ENCODE measurements around the gene ELP5. TPM values are rescaled to one million over a fixed set of nuclear protein-coding genes. Genes with fewer than 3 reads are reported as not detected.
A peak's percentile ranks its signal among the peaks of the same experiment; 100 is the strongest.

The ELP5 gene
- polyA plus RNA-seq, 3 donors: 36.1 to 49.5 (median 44.1) TPM

GRCh38 chr17:7218758-7219157 lies 33.3 kb upstream of the ELP5 start:
- Histone ChIP-seq H3K9ac (ENCODE audit: insufficient read depth, low read length, poor library complexity, severe bottlenecking) (no peak overlapping the region), H3K27ac (ENCODE audit: low read depth in 1 of 2, low read length in 2 of 2) (no peak overlapping the region), H4K20me1 (ENCODE audit: insufficient read depth, low read length) (peaks cover 41% of the 10 kb centered on the region), H3K36me3 (replicated peaks in 1 of 2; ENCODE audit: control insufficient read depth in 1 of 2, insufficient read depth in 2 of 2, low read length in 2 of 2) (peaks cover 22 to 24% of the 10 kb centered on the region in 2 donors), H3K79me2 (ENCODE audit: insufficient read depth, low read length) (peaks cover 51% of the 10 kb centered on the region), H3K4me1 (ENCODE audit: control insufficient read depth in 1 of 2, insufficient read depth in 2 of 2, low read length in 2 of 2) (peaks cover 68 to 77% of the 10 kb centered on the region in 2 donors), H2AFZ (ENCODE audit: insufficient read depth, low read depth, low read length, poor library complexity, severe bottlenecking) (no peak overlapping the region), H3K4me3 (replicated peaks in 1 of 3; ENCODE audit: low read depth in 2 of 3, low read length in 3 of 3) (no peak overlapping the region), H3K4me2 (replicated peaks; ENCODE audit: extremely low read depth, low read length, poor library complexity, severe bottlenecking) (no peak overlapping the region), H3K9me3 (replicated peaks in 1 of 2; ENCODE audit: control insufficient read depth in 1 of 2, insufficient read depth in 1 of 2, low read length in 2 of 2) (no peaks in the 10 kb centered on the region), H3K27me3 (ENCODE audit: control insufficient read depth in 2 of 2, insufficient read depth in 2 of 2, low read length in 2 of 2) (no peaks in the 10 kb centered on the region)
- DNase-seq: no peak
- Mint-ChIP-seq H3K27ac (peak overlapping the region in 6 of 7 donors; percentile 8 to 96 (median 72)), H3K36me3 (peaks cover 24 to 28% of the 10 kb centered on the region in 2 donors), H3K9me3 (peaks cover 0 to 2% (median 0%) of the 10 kb centered on the region in 7 donors), H3K4me3 (peak overlapping the region; percentile 5 to 24), H3K27me3 (ENCODE audit: low read depth in 3 of 3) (peaks cover 0 to 9% (median 2%) of the 10 kb centered on the region in 3 donors), H3K4me1 (peaks cover 71% of the 10 kb centered on the region)
- 92% methylated on average over 4 of the region's 6 CpGs for WGBS (ENCODE audit: insufficient coverage)
- TF ChIP-seq CTCF (IDR thresholded peaks at IDR 0.05): no peak
- intact Hi-C loops (cut with micrococcal nuclease): loop anchor here in 1 of 2 donors (5.0 to 10.0 kb wide), 2 partner anchors 34 to 186 kb away; partner anchors contain the start of genes CTDNEP1, ELP5, NLGN2 and TMEM256

GRCh38 chr17:7219229-7219811 lies 32.7 kb upstream of the ELP5 start:
- intact Hi-C loops (cut with micrococcal nuclease): loop anchor here in 1 of 2 donors (5.0 to 10.0 kb wide), 2 partner anchors 33 to 185 kb away; partner anchors contain the start of genes CTDNEP1, ELP5, NLGN2 and TMEM256
- WGBS (ENCODE audit: insufficient coverage): 13% methylated on average over 10 of the region's 12 CpGs
- peaks cover 0 to 2% (median 0%) of the 10 kb centered on the region in 7 donors for H3K9me3 Mint-ChIP-seq
- H3K9me3 ChIP-seq (replicated peaks in 1 of 2; ENCODE audit: control insufficient read depth in 1 of 2, insufficient read depth in 1 of 2, low read length in 2 of 2): no peaks in the 10 kb centered on the region
- H3K27ac ChIP-seq (ENCODE audit: low read depth in 1 of 2, low read length in 2 of 2): peak overlapping the region in 1 of 2 donors; percentile 85
- H3K27ac Mint-ChIP-seq: peak overlapping the region; percentile 89 to 97 (median 94)
- TF ChIP-seq CTCF (IDR thresholded peaks at IDR 0.05): no peak
- H3K27me3 Mint-ChIP-seq (ENCODE audit: low read depth in 3 of 3): peaks cover 0 to 3% (median 2%) of the 10 kb centered on the region in 3 donors
- H3K9ac ChIP-seq (ENCODE audit: insufficient read depth, low read length, poor library complexity, severe bottlenecking): peak overlapping the region; percentile 91
- H3K36me3 ChIP-seq (replicated peaks in 1 of 2; ENCODE audit: control insufficient read depth in 1 of 2, insufficient read depth in 2 of 2, low read length in 2 of 2): peaks cover 27 to 30% of the 10 kb centered on the region in 2 donors
- H4K20me1 ChIP-seq (ENCODE audit: insufficient read depth, low read length): peaks cover 35% of the 10 kb centered on the region
- H3K4me3 Mint-ChIP-seq: peak overlapping the region; percentile 96 to 98
- H3K36me3 Mint-ChIP-seq: peaks cover 30 to 34% of the 10 kb centered on the region in 2 donors
- H3K4me3 ChIP-seq (replicated peaks in 1 of 3; ENCODE audit: low read depth in 2 of 3, low read length in 3 of 3): peak overlapping the region; percentile 65 to 94 (median 77)
- DNase-seq: no peak
- peaks cover 65% of the 10 kb centered on the region for H3K4me1 Mint-ChIP-seq
- peak overlapping the region; percentile 65 for H2AFZ ChIP-seq (ENCODE audit: insufficient read depth, low read depth, low read length, poor library complexity, severe bottlenecking)
- H3K4me2 ChIP-seq (replicated peaks; ENCODE audit: extremely low read depth, low read length, poor library complexity, severe bottlenecking): peak overlapping the region; percentile 96
- H3K4me1 ChIP-seq (ENCODE audit: control insufficient read depth in 1 of 2, insufficient read depth in 2 of 2, low read length in 2 of 2): peaks cover 62 to 71% of the 10 kb centered on the region in 2 donors
- peaks cover 48% of the 10 kb centered on the region for H3K79me2 ChIP-seq (ENCODE audit: insufficient read depth, low read length)
- no peaks in the 10 kb centered on the region for H3K27me3 ChIP-seq (ENCODE audit: control insufficient read depth in 2 of 2, insufficient read depth in 2 of 2, low read length in 2 of 2)
